OCI-LY1 (cell line): ENCODE data around the gene AVPR2.

ENCODE experiments used
- EZH2 ChIP-seq: fragments of 200-600 bp; sonication (generic), shearing (Covaris generic); IDR thresholded peaks from 2 replicates; pipeline ENCODE4 v1.8.0; 2017; ENCODE audit warnings: borderline replicate concordance, mixed run types, mild to moderate bottlenecking, antibody characterized with exemption, low read length, moderate library complexity, mixed read lengths
- TF ChIP-seq, protein P1 (sequence below): fragments of 200-600 bp; sonication (generic), shearing (Covaris generic); IDR thresholded peaks from 2 replicates; pipeline ENCODE4 v1.5.1; 2017; ENCODE audit warnings: mild to moderate bottlenecking, antibody characterized with exemption, low read length, moderate library complexity, mixed read lengths

DNA sequence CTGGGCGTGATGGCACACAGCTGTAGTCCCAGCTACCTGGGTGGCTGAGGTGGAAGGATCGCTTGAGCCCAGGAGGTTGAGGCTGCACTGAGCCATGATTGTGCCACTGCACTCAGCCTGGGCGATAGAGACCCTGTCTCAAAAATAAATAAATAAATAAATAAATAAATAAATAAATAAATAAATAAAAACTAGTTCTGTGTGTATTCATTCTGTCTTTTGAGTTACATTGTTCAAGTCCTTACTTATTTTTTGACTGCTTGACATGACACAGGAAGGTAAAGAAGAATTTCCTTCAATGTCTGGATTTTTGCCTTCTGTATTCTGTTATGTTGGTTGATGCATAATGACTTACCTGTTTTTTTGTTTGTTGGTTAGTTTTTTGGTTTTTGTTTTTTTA, 32.6 kb downstream of the AVPR2 start:
- TF ChIP-seq, protein P1, sequence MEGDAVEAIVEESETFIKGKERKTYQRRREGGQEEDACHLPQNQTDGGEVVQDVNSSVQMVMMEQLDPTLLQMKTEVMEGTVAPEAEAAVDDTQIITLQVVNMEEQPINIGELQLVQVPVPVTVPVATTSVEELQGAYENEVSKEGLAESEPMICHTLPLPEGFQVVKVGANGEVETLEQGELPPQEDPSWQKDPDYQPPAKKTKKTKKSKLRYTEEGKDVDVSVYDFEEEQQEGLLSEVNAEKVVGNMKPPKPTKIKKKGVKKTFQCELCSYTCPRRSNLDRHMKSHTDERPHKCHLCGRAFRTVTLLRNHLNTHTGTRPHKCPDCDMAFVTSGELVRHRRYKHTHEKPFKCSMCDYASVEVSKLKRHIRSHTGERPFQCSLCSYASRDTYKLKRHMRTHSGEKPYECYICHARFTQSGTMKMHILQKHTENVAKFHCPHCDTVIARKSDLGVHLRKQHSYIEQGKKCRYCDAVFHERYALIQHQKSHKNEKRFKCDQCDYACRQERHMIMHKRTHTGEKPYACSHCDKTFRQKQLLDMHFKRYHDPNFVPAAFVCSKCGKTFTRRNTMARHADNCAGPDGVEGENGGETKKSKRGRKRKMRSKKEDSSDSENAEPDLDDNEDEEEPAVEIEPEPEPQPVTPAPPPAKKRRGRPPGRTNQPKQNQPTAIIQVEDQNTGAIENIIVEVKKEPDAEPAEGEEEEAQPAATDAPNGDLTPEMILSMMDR = no peak
- TF ChIP-seq EZH2 = no peak
